GM21737 (cell line): ENCODE results near the gene VPS26B.
"Not testable (repeated sequence)": the region's sequence is repeated elsewhere in the genome, so short reads cannot be mapped to it uniquely, and the experiment has no call there.

Experiments used
- ATAC-seq: cut with Tn5 transposase; IDR thresholded peaks from one replicate; pipeline ENCODE4 v1.9.1; 2021; ENCODE audit warnings: mild to moderate bottlenecking, moderate library complexity; ENCODE audit not compliant: unreplicated experiment

The VPS26B gene

DNA sequence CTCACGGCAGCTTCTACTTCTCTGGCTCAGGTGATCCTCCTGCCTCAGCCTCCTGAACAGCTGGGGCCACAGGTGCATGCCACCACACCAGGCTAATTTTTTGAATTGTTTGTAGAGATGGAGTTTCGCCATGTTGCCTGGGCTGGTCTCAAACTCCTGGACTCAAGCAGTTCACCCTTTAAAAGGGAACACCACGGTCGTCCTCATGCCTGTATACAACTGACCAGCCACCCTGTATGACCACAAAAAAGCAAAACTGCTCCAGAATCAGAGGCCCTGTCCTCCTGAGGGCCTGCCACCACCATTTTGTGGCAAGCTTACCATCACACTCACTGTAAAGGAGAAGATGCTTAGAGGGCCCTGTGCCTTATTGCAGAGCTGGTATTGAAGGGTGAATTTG is 53.9 kb downstream of the VPS26B start:
- no peak for ATAC-seq

GRCh38 chr11:134281635-134282034 is 57.2 kb downstream of the VPS26B start:
- ATAC-seq, result not testable (repeated sequence)

DNA sequence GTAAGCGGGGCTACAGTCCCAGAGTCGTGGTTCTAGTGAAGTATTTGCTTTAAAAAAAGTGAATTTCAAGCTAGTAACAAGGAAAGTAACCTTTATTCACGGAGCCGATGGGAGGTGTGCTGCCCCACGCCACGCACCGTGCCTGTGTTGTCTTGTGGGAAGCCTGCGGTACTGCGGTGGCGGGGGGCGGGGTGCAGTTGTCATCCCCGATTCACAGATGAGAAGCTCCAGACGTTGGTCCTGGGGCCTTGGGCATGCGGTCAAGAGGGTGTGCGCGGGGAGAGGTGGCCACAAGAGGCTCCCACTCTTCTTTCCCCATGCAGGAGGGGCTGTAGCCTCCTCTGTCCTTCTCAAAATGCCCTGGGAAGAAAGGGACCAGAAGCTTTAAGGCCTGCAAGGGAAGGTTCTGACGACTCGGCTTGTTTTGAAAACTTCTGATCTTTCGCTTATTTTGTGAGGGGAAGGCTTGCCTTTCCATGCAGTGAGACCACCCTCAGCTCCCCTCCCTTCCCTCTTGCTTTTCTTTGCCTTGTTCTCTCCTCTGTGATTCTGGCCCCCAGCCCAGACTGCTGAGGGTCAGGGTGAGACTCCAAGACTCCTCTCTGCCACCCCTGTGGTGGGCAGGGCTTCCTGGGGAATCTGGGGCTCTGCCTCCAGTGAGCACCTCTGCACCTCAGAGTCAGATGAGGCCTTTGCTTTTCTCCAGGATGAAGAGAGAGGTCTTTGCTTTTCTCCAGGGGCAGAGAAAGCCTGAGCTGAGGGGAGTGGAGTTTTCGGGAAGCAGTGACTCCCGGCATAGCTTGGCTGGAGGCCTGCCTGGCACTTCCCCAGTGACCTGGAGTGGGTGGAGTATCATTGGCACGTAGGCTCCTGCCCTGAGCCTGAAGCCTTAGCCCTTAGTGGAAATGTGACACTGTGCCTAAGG is 57.9 kb downstream of the VPS26B start:
- ATAC-seq, result no peak

GRCh38 chr11:134283461-134284230 is 59.2 kb downstream of the VPS26B start:
- no peak for ATAC-seq

GRCh38 chr11:134284349-134284748 is 59.9 kb downstream of the VPS26B start:
- not testable (repeated sequence) for ATAC-seq

DNA sequence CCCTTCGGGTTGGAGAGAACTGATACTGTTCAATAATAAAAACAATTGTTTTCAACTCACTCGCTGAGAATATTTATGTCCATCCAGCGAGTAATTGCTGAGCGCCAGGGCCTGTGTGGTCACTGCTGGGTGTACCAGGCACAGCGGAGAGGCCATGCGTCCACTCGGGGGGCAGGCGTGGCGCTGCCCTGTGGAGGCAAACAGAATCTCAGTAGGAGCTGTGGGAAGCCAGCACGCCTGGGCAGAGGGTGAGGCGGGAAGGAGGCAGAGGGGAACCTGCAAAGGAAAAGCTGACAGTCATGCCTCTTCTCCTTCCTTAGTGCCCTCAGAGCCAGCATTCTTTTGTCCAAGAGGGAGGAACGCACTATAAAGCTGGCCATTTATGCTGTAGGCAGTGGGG is 63.1 kb downstream of the VPS26B start:
- no peak for ATAC-seq

GRCh38 chr11:134288486-134288885 is 64.0 kb downstream of the VPS26B start:
- ATAC-seq, result no peak

DNA sequence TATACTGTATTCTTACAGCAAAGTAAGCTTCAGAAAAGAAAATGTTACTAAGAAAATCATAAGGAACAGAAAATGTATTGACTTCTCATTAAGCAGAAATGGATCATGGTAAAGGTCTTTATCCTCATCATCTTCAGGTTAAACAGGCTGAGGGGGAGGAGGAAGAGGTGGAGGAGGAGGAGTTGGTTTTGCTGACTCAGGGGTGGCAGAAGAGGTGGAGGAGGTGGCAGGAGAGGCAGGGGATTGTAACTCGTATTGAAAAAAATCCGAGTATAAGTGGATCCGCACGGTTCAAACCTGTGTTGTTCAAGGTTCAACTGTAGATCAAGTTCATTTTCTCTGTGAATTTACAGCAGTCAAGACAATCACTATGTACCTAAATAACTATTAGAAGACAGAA is 64.7 kb downstream of the VPS26B start:
- no peak for ATAC-seq

GRCh38 chr11:134289789-134290188 is 65.3 kb downstream of the VPS26B start:
- ATAC-seq, result no peak

DNA sequence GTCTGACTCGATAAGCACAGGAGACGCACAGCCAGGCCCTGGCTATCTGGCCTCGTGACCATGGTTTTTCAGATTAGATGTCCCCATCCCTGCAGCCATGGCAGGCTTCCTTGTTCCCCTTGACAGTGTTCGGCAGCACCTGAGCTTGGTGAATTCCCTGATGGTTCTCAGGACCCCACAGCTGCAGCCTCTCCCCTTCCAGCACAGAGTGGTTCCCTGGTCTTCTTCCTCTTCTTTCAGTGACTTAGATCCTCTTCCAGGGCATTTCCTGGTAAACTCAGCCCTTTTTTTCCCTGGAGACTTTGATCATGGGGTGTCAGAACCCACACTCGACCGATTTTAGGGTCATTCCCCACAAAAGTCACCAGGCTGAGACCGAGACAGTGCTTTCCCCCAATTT is 66.2 kb downstream of the VPS26B start:
- ATAC-seq, result no peak

DNA sequence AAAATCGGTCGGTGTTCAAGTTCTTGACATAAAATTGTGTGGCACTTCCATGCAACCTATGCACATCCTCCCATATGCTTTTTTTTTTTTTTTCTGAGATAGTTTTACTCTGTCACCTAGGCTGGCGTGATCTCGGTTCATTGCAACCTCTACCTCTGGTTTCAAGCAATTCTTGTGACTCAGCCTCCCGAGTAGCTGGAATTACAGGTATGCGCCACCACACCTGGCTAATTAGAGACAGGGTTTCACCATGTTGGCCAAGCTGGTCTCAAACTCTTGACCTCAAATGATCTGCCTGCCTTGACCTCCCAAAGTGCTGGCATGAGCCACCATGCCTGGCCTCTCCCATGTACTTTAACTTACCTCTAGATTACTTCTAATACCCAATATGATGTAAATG is 66.7 kb downstream of the VPS26B start:
- ATAC-seq, result no peak

DNA sequence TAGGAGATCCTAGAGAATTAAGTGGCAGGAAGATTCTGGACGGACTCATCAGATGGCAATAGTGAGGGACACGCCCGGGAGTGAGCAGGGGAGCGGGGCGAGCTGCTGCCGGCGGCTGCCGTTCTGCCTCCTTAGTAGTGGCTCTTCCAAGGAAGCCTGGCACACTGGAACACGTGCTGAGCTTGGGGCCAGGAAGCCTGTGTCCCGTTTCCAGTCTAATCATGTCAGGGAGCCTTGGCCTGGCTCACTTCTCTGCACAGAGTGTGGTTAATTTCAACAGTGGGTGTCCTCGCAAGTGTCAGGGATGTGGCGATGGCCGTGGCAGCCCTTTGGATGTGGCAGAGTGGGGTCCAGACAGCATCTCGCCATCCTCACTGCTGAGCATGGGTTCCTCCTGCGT is 68.2 kb downstream of the VPS26B start:
- no peak for ATAC-seq

GRCh38 chr11:134293119-134294113 is 68.9 kb downstream of the VPS26B start:
- ATAC-seq, result no peak

- no peak for ATAC-seq
These were observed 70.2 kb downstream of the VPS26B start for GRCh38 chr11:134294664-134295063.
